ENCODE results near the gene RAPGEF2. TPM values are rescaled to one million over a fixed set of nuclear protein-coding genes. Genes with fewer than 3 reads are reported as not detected.

Gene RAPGEF2
- total and polyA plus RNA-seq, 2 of the 8 experiments (the other 6 are each of a cell fraction or from before 2014, with no cell fraction given), result 24.4 to 48.6 TPM

GRCh38 chr4:159307929-159308328 is 205.1 kb downstream of the RAPGEF2 start (continued):
- TF ChIP-seq CHD7 (IDR thresholded peaks at IDR 0.05; ENCODE audit: insufficient replicate concordance, low read length) (no peak), TCF12 (IDR thresholded peaks at IDR 0.05; ENCODE audit: low read depth, low read length) (no peak), GTF2F1 (IDR thresholded peaks at IDR 0.05; ENCODE audit: borderline replicate concordance, low read depth, low read length) (no peak), EGR1 (IDR thresholded peaks at IDR 0.05; ENCODE audit: borderline replicate concordance, low read depth, low read length) (no peak), RNF2 (IDR thresholded peaks at IDR 0.05; ENCODE audit: borderline replicate concordance, low read depth, low read length, missing control alignments, poor library complexity, severe bottlenecking) (no peak), CHD1 (IDR thresholded peaks at IDR 0.05; ENCODE audit: low read depth, low read length) (no peak), EP300 (IDR thresholded peaks at IDR 0.05; ENCODE audit: borderline replicate concordance in 1 of 2, low read depth in 2 of 2, low read length in 2 of 2) (no peak), MAX (IDR thresholded peaks at IDR 0.05) (no peak), ASH2L (IDR thresholded peaks at IDR 0.05; ENCODE audit: low read length) (no peak), NRF1 (IDR thresholded peaks at IDR 0.05; ENCODE audit: low read depth, low read length) (no peak), SAP30 (IDR thresholded peaks at IDR 0.05; ENCODE audit: insufficient read depth, insufficient replicate concordance, low read length) (no peak)

Measured in H1 (cell line).